Neural cell (in vitro differentiated cells): Measurements from ENCODE around the gene CCNB1IP1.

ENCODE experiments used
- EP300 ChIP-seq: fragments of 450-650 bp; conservative IDR thresholded peaks from 2 replicates; pipeline ENCODE4 v1.6.1; 2014; ENCODE audit warnings: antibody characterized with exemption, mild to moderate bottlenecking, moderate library complexity; ENCODE audit not compliant: poor library complexity, severe bottlenecking
- EZH2 ChIP-seq: fragments of 200-600, 300-800 bp; shearing (Covaris generic), sonication (generic); IDR thresholded peaks from 2 replicates; pipeline ENCODE4 v1.6.1; 2014; ENCODE audit warnings: antibody characterized with exemption, low read length, borderline replicate concordance, mild to moderate bottlenecking; ENCODE audit not compliant: insufficient read depth, poor library complexity, severe bottlenecking
- TF ChIP-seq, protein P1 (sequence below): fragments of 450-650 bp; IDR thresholded peaks from 2 replicates; pipeline ENCODE4 v1.5.1; 2014; ENCODE audit warnings: antibody characterized with exemption, mild to moderate bottlenecking, moderate library complexity; ENCODE audit not compliant: poor library complexity, severe bottlenecking

DNA sequence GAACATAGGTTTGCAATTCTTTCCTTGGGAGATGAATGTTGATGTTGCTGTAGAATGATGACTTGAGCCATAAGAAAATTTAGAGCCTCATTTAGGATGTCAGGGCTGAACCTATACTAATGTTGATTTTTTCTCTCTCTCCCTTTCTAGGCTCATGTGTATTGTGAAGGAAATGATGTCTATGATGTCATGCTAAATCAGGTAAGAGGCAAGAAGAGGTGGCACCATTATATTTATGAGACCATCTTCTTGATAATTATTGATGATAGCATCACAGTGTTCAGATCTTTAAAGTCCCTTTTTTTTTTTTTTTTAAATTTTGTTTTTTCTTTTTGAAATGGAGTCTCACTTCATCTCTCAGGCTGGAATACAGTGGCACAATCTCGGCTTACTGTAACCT, 13.6 kb upstream of the CCNB1IP1 start:
- TF ChIP-seq, protein P1, sequence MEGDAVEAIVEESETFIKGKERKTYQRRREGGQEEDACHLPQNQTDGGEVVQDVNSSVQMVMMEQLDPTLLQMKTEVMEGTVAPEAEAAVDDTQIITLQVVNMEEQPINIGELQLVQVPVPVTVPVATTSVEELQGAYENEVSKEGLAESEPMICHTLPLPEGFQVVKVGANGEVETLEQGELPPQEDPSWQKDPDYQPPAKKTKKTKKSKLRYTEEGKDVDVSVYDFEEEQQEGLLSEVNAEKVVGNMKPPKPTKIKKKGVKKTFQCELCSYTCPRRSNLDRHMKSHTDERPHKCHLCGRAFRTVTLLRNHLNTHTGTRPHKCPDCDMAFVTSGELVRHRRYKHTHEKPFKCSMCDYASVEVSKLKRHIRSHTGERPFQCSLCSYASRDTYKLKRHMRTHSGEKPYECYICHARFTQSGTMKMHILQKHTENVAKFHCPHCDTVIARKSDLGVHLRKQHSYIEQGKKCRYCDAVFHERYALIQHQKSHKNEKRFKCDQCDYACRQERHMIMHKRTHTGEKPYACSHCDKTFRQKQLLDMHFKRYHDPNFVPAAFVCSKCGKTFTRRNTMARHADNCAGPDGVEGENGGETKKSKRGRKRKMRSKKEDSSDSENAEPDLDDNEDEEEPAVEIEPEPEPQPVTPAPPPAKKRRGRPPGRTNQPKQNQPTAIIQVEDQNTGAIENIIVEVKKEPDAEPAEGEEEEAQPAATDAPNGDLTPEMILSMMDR = no peak
- TF ChIP-seq EZH2 = no peak
- TF ChIP-seq EP300 = no peak
